Bronchial epithelial cell (primary cell): ENCODE measurements around the gene LIPG. TPM values are rescaled to one million over a fixed set of nuclear protein-coding genes. Genes with fewer than 3 reads are reported as not detected.
"Not testable (repeated sequence)": the region's sequence is repeated elsewhere in the genome, so short reads cannot be mapped to it uniquely, and the experiment has no call there.

Source experiments
- DNase-seq: peaks from one replicate; pipeline ENCODE4 v3.0.0-alpha.2; 2010; ENCODE audit warnings: low read depth
- FAIRE-seq: peaks from 2 replicates; lab custom pipeline; 2011; peaks lifted over from hg19 to GRCh38; lab: Jason Lieb, UNC
- H3K27me3 ChIP-seq: 2 replicates; pipeline ENCODE4 v1.5.1; 2011; ENCODE audit warnings: low read length; ENCODE audit not compliant: control insufficient read depth, insufficient read depth
- H3K36me3 ChIP-seq: 2 replicates; pipeline ENCODE4 v1.5.1; 2011; ENCODE audit warnings: low read length; ENCODE audit not compliant: control insufficient read depth, insufficient read depth
- H3K4me3 ChIP-seq: 2 replicates; pipeline ENCODE4 v1.5.1; 2011; ENCODE audit warnings: mild to moderate bottlenecking, low read depth, low read length, control low read depth
- CTCF ChIP-seq: IDR thresholded peaks from 2 replicates; pipeline ENCODE4 v1.5.1; 2011; ENCODE audit warnings: mild to moderate bottlenecking, moderate library complexity, low read length, control low read depth, inconsistent platforms; ENCODE audit not compliant: insufficient read depth, severe bottlenecking
- total RNA-seq: library from RNA; depleted of rRNA; stranded (reverse); fragments of >200 nt; gene quantifications from 2 replicates; pipeline ENCODE4 v1.2.1, GENCODE V29; 2014

LIPG gene
- total RNA-seq, 1 donor from 2014 or later, result 9.5 TPM

DNA sequence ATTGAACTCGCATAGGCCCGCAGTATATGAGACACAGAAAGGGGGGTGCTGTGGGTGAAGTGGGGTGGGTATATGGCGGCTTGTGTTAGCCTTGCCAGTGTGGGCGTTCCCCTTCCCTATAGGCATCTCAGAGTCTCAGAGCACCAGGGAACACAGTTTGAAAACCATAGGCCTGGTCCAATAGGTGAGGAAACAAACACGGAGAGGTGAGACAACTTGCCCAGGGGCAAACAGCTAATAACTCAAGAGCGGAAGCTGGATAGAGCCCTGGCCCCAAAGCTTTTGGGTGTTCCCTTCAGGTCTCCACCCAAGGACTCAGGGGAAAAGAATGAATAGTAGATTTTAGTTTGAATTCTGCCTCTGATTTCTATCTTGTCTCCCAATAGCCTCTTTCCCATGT lies 7.9 kb downstream of the LIPG start:
- peak; percentile 81 for DNase-seq
- H3K4me3 ChIP-seq, result no peak overlapping the region
- no peak for FAIRE-seq

DNA sequence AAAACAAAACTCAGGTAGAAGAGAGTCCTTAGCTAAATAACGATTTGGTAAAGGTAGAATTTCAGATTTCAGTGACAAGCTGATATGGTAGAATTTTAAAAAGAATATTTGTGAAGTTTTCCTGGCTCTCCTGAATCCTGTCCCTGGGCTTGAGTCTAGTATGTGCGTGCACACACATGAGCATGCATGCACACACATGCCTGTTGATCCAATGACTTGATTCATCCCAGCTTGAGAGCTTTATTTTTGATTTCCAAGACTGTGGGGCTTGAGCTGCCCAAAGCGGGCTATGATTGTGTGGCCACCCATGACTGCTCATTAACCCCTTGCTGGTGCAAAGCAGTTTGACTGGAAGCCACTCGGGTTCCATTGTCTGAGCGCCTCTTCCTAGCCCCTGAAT lies 9.0 kb downstream of the LIPG start:
- TF ChIP-seq CTCF, result no peak
- Histone ChIP-seq H3K36me3 (peaks cover 17% of the 10 kb centered on the region), H3K27me3 (no peaks in the 10 kb centered on the region), H3K4me3 (no peak overlapping the region)
- DNase-seq, result peak; percentile 65
- no peak for FAIRE-seq

More for the DNA sequence above, 7.9 kb downstream of the LIPG start:
- Histone ChIP-seq H3K27me3 (no peaks in the 10 kb centered on the region), H3K36me3 (peaks cover 17% of the 10 kb centered on the region)
- no peak for TF ChIP-seq CTCF

DNA sequence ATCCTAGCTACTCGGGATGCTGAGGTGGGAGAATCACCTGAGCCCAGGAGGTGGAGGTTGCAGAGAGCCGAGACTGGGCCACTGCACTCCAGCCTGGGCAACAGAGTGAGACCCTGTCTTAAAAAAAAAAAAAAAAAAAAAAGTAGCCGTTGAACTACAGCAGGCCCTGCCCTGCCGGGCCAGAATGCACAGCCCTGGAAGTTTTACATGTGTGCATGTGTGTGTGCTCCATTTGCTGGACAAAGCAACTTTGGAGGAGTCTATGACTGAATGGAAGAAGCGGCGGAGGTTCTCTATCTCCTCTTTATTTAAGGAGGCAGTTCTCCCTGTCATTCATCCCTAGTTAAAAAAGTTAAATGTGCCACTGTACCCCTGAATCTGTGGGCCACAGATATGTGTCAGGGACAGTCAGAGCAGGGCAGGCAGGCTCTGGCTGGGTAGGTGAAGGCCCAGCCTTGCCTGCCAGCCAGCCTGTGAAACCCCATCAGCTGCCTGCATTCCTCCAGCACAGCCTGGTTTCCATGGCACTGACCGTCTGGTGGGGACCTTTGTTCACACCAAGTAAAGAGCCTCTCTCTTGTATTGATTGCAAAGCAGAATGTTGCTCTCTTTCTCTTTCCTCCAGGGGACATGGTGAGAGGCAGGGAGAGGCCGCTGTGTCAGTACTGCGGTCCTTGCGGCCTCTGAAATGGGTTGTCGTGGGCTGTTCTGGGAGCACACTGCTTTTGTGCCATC lies 10.9 kb downstream of the LIPG start:
- no peak for TF ChIP-seq CTCF
- Histone ChIP-seq H3K36me3 (peaks cover 14% of the 10 kb centered on the region), H3K27me3 (no peaks in the 10 kb centered on the region), H3K4me3 (no peak overlapping the region)
- DNase-seq (no peak), FAIRE-seq (no peak)

GRCh38 chr18:49573835-49574234 lies 12.0 kb downstream of the LIPG start:
- TF ChIP-seq CTCF, result no peak
- peaks cover 14% of the 10 kb centered on the region for H3K36me3 ChIP-seq
- no peak overlapping the region for H3K4me3 ChIP-seq
- DNase-seq (no peak), FAIRE-seq (no peak)
- H3K27me3 ChIP-seq, result no peaks in the 10 kb centered on the region

DNA sequence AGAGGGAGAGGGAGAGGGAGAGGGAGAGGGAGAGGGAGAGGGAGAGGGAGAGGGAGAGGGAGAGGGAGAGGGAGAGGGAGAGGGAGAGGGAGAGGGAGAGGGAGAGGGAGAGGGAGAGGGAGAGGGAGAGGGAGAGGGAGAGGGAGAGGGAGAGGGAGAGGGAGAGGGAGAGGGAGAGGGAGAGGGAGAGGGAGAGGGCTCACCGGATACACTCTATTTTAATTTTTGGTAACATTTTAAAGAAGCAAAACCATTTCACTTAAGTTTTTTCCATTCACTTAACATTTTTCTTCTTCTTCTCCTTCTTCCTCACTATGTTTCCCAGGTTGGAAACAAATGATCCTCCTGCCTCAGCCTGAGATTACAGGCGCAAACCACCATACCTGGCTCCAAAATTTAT lies 17.2 kb downstream of the LIPG start:
- not testable (repeated sequence) for H3K4me3 ChIP-seq, FAIRE-seq, H3K27me3 ChIP-seq, DNase-seq, H3K36me3 ChIP-seq

GRCh38 chr18:49579583-49579982 lies 17.7 kb downstream of the LIPG start:
- not testable (repeated sequence) for H3K27me3 ChIP-seq, FAIRE-seq, H3K36me3 ChIP-seq, DNase-seq, H3K4me3 ChIP-seq

GRCh38 chr18:49580279-49580678 lies 18.4 kb downstream of the LIPG start:
- Histone ChIP-seq H3K36me3 (peaks cover 5% of the 10 kb centered on the region), H3K27me3 (no peaks in the 10 kb centered on the region), H3K4me3 (no peak overlapping the region)
- DNase-seq, result no peak
- FAIRE-seq, result no peak
- TF ChIP-seq CTCF, result no peak
